ENCODE measurements around the gene TMEM95. TPM values are rescaled to one million over a fixed set of nuclear protein-coding genes. Genes with fewer than 3 reads are reported as not detected.

Gene TMEM95
- total RNA-seq, 1 donor from 2014 or later, result not detected

- H3K36me3 ChIP-seq, result peaks cover 65% of the 10 kb centered on the region
- no peaks in the 10 kb centered on the region for H3K9me3 ChIP-seq
- H3K4me3 ChIP-seq, result peak within 1 kb of the TSS; percentile 90
- TF ChIP-seq CTCF (IDR thresholded peaks at IDR 0.05), result no peak
- peak within 1 kb of the TSS; percentile 98 for H3K27ac ChIP-seq
- intact Hi-C loops (cut with DNase I), result no loop called here
- ATAC-seq (peak; percentile 93), DNase-seq (peak; percentile 97)
- H3K4me1 ChIP-seq, result peaks cover 24% of the 10 kb centered on the region
- H3K27me3 ChIP-seq, result no peaks in the 10 kb centered on the region
These were observed 40.0 kb upstream of the TMEM95 start, which contains the start of gene GPS2 for GRCh38 chr17:7314719-7315569. TSS of gene GPS2 (minus strand) at chr17:7315360. CDS start at chr17:7315052, 308 bp downstream.

GRCh38 chr17:7315570-7316235, 39.3 kb upstream of the TMEM95 start:
- Histone ChIP-seq H3K4me1 (peaks cover 19% of the 10 kb centered on the region), H3K27ac (peak overlapping the region; percentile 98), H3K9me3 (no peaks in the 10 kb centered on the region), H3K27me3 (no peaks in the 10 kb centered on the region), H3K4me3 (peak overlapping the region; percentile 90), H3K36me3 (peaks cover 64% of the 10 kb centered on the region)
- peak; percentile 4 for ATAC-seq
- DNase-seq, result peak; percentile 75
- TF ChIP-seq CTCF (IDR thresholded peaks at IDR 0.05), result no peak
- intact Hi-C loops (cut with DNase I), result no loop called here

GRCh38 chr17:7317161-7317803, 37.7 kb upstream of the TMEM95 start:
- Histone ChIP-seq H3K27me3 (no peaks in the 10 kb centered on the region), H3K9me3 (no peaks in the 10 kb centered on the region), H3K4me3 (no peak overlapping the region), H3K27ac (no peak overlapping the region), H3K4me1 (peaks cover 19% of the 10 kb centered on the region), H3K36me3 (peaks cover 64% of the 10 kb centered on the region)
- ATAC-seq (no peak), DNase-seq (no peak)
- no peak for TF ChIP-seq CTCF (IDR thresholded peaks at IDR 0.05)
- intact Hi-C loops (cut with DNase I), result no loop called here

- TF ChIP-seq CTCF (IDR thresholded peaks at IDR 0.05), result no peak
- DNase-seq, result no peak
- H3K4me1 ChIP-seq, result peaks cover 19% of the 10 kb centered on the region
- H3K27ac ChIP-seq, result no peak overlapping the region
- no peaks in the 10 kb centered on the region for H3K27me3 ChIP-seq
- ATAC-seq, result no peak
- no peak overlapping the region for H3K4me3 ChIP-seq
- no peaks in the 10 kb centered on the region for H3K9me3 ChIP-seq
- H3K36me3 ChIP-seq, result peaks cover 64% of the 10 kb centered on the region
- intact Hi-C loops (cut with DNase I), result no loop called here
These were observed 36.7 kb upstream of the TMEM95 start for GRCh38 chr17:7318121-7318860.

GRCh38 chr17:7321466-7321865, 33.5 kb upstream of the TMEM95 start:
- Histone ChIP-seq H3K36me3 (peaks cover 72% of the 10 kb centered on the region), H3K27me3 (no peaks in the 10 kb centered on the region), H3K4me3 (no peak overlapping the region), H3K9me3 (no peaks in the 10 kb centered on the region), H3K4me1 (peaks cover under 1% of the 10 kb centered on the region), H3K27ac (no peak overlapping the region)
- TF ChIP-seq CTCF (IDR thresholded peaks at IDR 0.05), result no peak
- DNase-seq (no peak), ATAC-seq (no peak)
- intact Hi-C loops (cut with DNase I), result no loop called here

Measured in upper lobe of right lung (tissue), 1 donor.